ENCODE measurements around the gene LETM1. TPM values are rescaled to one million over a fixed set of nuclear protein-coding genes. Genes with fewer than 3 reads are reported as not detected.

The LETM1 gene
- total RNA-seq, 2 donors from 2014 or later = 76.2 to 139 TPM

- no peak overlapping the region for H3K4me3 ChIP-seq
- H3K27ac ChIP-seq = no peak overlapping the region
- intact Hi-C loops (cut with DNase I) = no loop called here
- no peaks in the 10 kb centered on the region for H3K4me1 ChIP-seq
- DNase-seq = no peak
- no peaks in the 10 kb centered on the region for H3K36me3 ChIP-seq
- TF ChIP-seq CTCF (IDR thresholded peaks at IDR 0.05) = no peak
- no peaks in the 10 kb centered on the region for H3K27me3 ChIP-seq
- H3K9ac ChIP-seq (ENCODE audit: low read depth in 2 of 2, low read length in 2 of 2) = no peak overlapping the region
- H3K9me3 ChIP-seq = no peaks in the 10 kb centered on the region
Measured at GRCh38 chr4:1808851-1809753, 46.9 kb downstream of the LETM1 start.

DNA sequence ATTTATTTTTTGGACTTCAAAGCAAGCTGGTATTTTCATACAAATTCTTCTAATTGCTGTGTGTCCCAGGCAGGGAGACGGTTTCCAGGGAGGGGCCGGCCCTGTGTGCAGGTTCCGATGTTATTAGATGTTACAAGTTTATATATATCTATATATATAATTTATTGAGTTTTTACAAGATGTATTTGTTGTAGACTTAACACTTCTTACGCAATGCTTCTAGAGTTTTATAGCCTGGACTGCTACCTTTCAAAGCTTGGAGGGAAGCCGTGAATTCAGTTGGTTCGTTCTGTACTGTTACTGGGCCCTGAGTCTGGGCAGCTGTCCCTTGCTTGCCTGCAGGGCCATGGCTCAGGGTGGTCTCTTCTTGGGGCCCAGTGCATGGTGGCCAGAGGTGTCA is 47.6 kb downstream of the LETM1 start:
- no peak overlapping the region for H3K27ac ChIP-seq
- H3K4me1 ChIP-seq = no peaks in the 10 kb centered on the region
- H3K9ac ChIP-seq (ENCODE audit: low read depth in 2 of 2, low read length in 2 of 2) = no peak overlapping the region
- no peaks in the 10 kb centered on the region for H3K9me3 ChIP-seq
- TF ChIP-seq CTCF (IDR thresholded peaks at IDR 0.05) = no peak
- no peak for DNase-seq
- intact Hi-C loops (cut with DNase I) = no loop called here
- H3K27me3 ChIP-seq = no peaks in the 10 kb centered on the region
- no peaks in the 10 kb centered on the region for H3K36me3 ChIP-seq
- no peak overlapping the region for H3K4me3 ChIP-seq

- intact Hi-C loops (cut with DNase I) = no loop called here
- no peak for DNase-seq
- H3K9ac ChIP-seq (ENCODE audit: low read depth in 2 of 2, low read length in 2 of 2) = no peak overlapping the region
- no peak overlapping the region for H3K4me3 ChIP-seq
- TF ChIP-seq CTCF (IDR thresholded peaks at IDR 0.05) = no peak
- no peaks in the 10 kb centered on the region for H3K36me3 ChIP-seq
- no peaks in the 10 kb centered on the region for H3K9me3 ChIP-seq
- no peak overlapping the region for H3K27ac ChIP-seq
- no peaks in the 10 kb centered on the region for H3K4me1 ChIP-seq
- no peaks in the 10 kb centered on the region for H3K27me3 ChIP-seq
Measured at GRCh38 chr4:1807332-1807777, 48.6 kb downstream of the LETM1 start.

DNA sequence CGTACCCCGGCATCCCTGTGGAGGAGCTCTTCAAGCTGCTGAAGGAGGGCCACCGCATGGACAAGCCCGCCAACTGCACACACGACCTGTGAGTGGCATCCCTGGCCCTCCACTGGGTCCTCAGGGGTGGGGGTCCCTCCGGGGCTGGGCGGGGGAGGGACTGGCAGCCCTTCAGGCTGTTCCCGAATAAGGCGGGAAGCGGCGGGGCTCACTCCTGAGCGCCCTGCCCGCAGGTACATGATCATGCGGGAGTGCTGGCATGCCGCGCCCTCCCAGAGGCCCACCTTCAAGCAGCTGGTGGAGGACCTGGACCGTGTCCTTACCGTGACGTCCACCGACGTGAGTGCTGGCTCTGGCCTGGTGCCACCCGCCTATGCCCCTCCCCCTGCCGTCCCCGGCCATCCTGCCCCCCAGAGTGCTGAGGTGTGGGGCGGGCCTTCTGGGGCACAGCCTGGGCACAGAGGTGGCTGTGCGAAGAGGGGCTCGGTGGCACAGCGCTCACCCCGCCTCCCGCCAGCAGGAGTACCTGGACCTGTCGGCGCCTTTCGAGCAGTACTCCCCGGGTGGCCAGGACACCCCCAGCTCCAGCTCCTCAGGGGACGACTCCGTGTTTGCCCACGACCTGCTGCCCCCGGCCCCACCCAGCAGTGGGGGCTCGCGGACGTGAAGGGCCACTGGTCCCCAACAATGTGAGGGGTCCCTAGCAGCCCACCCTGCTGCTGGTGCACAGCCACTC is 49.2 kb downstream of the LETM1 start:
- no peak overlapping the region for H3K9ac ChIP-seq (ENCODE audit: low read depth in 2 of 2, low read length in 2 of 2)
- no peak for TF ChIP-seq CTCF (IDR thresholded peaks at IDR 0.05)
- H3K27ac ChIP-seq = no peak overlapping the region
- no peaks in the 10 kb centered on the region for H3K9me3 ChIP-seq
- no peaks in the 10 kb centered on the region for H3K27me3 ChIP-seq
- intact Hi-C loops (cut with DNase I) = no loop called here
- no peaks in the 10 kb centered on the region for H3K4me1 ChIP-seq
- no peaks in the 10 kb centered on the region for H3K36me3 ChIP-seq
- no peak for DNase-seq
- H3K4me3 ChIP-seq = no peak overlapping the region

- Histone ChIP-seq H3K36me3 (no peaks in the 10 kb centered on the region), H3K4me3 (no peak overlapping the region), H3K27me3 (no peaks in the 10 kb centered on the region), H3K9ac (ENCODE audit: low read depth in 2 of 2, low read length in 2 of 2) (no peak overlapping the region), H3K27ac (no peak overlapping the region), H3K4me1 (no peaks in the 10 kb centered on the region), H3K9me3 (no peaks in the 10 kb centered on the region)
- intact Hi-C loops (cut with DNase I) = no loop called here
- no peak for TF ChIP-seq CTCF (IDR thresholded peaks at IDR 0.05)
- no peak for DNase-seq
Measured at GRCh38 chr4:1806223-1806564, 49.8 kb downstream of the LETM1 start.

All from colonic mucosa (tissue), 4 donors.